Measurements from ENCODE around the gene ZNF573.

DNA sequence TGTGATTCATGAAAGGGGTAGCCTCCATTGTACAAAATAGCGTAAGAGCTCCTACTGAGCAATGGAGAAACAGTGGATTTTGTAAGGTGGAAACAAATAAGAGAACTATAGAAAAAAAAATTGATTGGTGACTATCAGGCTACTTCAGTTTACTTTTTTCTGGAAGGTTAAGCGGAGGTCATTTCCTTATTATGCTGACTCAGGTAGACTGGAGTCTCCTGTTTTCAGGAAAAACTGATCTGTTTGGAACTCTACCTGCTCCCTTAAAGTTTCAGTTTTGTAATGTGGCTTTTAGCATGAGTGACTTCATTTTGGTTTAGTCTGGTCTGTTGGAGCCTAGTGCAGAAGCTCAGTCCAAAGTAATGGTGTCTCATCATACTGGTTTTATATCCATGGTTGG is 63.2 kb downstream of the ZNF573 start:
- TF ChIP-seq, protein P1, sequence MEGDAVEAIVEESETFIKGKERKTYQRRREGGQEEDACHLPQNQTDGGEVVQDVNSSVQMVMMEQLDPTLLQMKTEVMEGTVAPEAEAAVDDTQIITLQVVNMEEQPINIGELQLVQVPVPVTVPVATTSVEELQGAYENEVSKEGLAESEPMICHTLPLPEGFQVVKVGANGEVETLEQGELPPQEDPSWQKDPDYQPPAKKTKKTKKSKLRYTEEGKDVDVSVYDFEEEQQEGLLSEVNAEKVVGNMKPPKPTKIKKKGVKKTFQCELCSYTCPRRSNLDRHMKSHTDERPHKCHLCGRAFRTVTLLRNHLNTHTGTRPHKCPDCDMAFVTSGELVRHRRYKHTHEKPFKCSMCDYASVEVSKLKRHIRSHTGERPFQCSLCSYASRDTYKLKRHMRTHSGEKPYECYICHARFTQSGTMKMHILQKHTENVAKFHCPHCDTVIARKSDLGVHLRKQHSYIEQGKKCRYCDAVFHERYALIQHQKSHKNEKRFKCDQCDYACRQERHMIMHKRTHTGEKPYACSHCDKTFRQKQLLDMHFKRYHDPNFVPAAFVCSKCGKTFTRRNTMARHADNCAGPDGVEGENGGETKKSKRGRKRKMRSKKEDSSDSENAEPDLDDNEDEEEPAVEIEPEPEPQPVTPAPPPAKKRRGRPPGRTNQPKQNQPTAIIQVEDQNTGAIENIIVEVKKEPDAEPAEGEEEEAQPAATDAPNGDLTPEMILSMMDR (IDR thresholded peaks at IDR 0.05; ENCODE audit: insufficient read depth, low read length, poor library complexity, severe bottlenecking) = no peak
- TF ChIP-seq EZH2phosphoT487 (conservative IDR thresholded peaks at IDR 0.05; ENCODE audit: low read length) = no peak
